ENCODE results near the gene TP63. TPM values are rescaled to one million over a fixed set of nuclear protein-coding genes. Genes with fewer than 3 reads are reported as not detected.

The TP63 gene
- polyA plus RNA-seq, 3 donors, result 0.03 to 0.22 (median 0.16) TPM

- WGBS, 3 donors, result 83 to 94% (median 90%) methylated on average over 3 of the region's 3 CpGs
- H3K27ac ChIP-seq (ENCODE audit: low read depth, low read length), result no peak overlapping the region
Observed at GRCh38 chr3:189826566-189826965, 195.4 kb downstream of the TP63 start.

GRCh38 chr3:189827108-189827507 lies 195.9 kb downstream of the TP63 start:
- 48 to 88% (median 76%) methylated on average over 1 of the region's 1 CpG for WGBS, 3 donors

GRCh38 chr3:189830401-189830800 lies 199.2 kb downstream of the TP63 start:
- 72 to 94% (median 87%) methylated on average over 2 of the region's 2 CpGs for WGBS, 3 donors
- no peak overlapping the region for H3K27ac ChIP-seq (ENCODE audit: low read depth, low read length)

More at GRCh38 chr3:189827108-189827507, 195.9 kb downstream of the TP63 start:
- H3K27ac ChIP-seq (ENCODE audit: low read depth, low read length), result no peak overlapping the region

- WGBS, 3 donors, result 52 to 67% (median 52%) methylated on average over 2 of the region's 2 CpGs
- no peak overlapping the region for H3K27ac ChIP-seq (ENCODE audit: low read depth, low read length)
Observed at GRCh38 chr3:189833266-189833665, 202.1 kb downstream of the TP63 start.

GRCh38 chr3:189833996-189834395 lies 202.8 kb downstream of the TP63 start:
- no peak overlapping the region for H3K27ac ChIP-seq (ENCODE audit: low read depth, low read length)
- WGBS, 3 donors, result 76 to 88% (median 86%) methylated on average over 8 of the region's 8 CpGs

GRCh38 chr3:189834462-189834861 lies 203.3 kb downstream of the TP63 start:
- H3K27ac ChIP-seq (ENCODE audit: low read depth, low read length), result no peak overlapping the region
- 81 to 92% (median 87%) methylated on average over 5 of the region's 5 CpGs for WGBS, 3 donors

- WGBS, 3 donors, result 74 to 82% (median 79%) methylated on average over 5 of the region's 5 CpGs
- H3K27ac ChIP-seq (ENCODE audit: low read depth, low read length), result no peak overlapping the region
Observed at GRCh38 chr3:189836795-189837194, 205.6 kb downstream of the TP63 start.

GRCh38 chr3:189838291-189838690 lies 207.1 kb downstream of the TP63 start:
- WGBS, 3 donors, result 66 to 82% (median 70%) methylated on average over 6 of the region's 6 CpGs
- H3K27ac ChIP-seq (ENCODE audit: low read depth, low read length), result no peak overlapping the region

GRCh38 chr3:189839576-189839975 lies 208.4 kb downstream of the TP63 start:
- WGBS, 3 donors, result 44 to 52% (median 47%) methylated on average over 2 of the region's 2 CpGs
- no peak overlapping the region for H3K27ac ChIP-seq (ENCODE audit: low read depth, low read length)

- WGBS, 3 donors, result 75 to 83% (median 79%) methylated on average over 13 of the region's 13 CpGs
- H3K27ac ChIP-seq (ENCODE audit: low read depth, low read length), result no peak overlapping the region
Observed at GRCh38 chr3:189841473-189842205, 210.4 kb downstream of the TP63 start.

- no peak overlapping the region for H3K27ac ChIP-seq (ENCODE audit: low read depth, low read length)
- WGBS, 3 donors, result 59 to 81% (median 79%) methylated on average over 19 of the region's 19 CpGs
Observed at GRCh38 chr3:189842681-189843602, 211.8 kb downstream of the TP63 start.

- 52 to 71% (median 68%) methylated on average over 3 of the region's 3 CpGs for WGBS, 3 donors
Observed at GRCh38 chr3:189845069-189845468, 213.9 kb downstream of the TP63 start.

GRCh38 chr3:189848395-189849040 lies 217.3 kb downstream of the TP63 start:
- no peak overlapping the region for H3K27ac ChIP-seq (ENCODE audit: low read depth, low read length)
- 41 to 62% (median 49%) methylated on average over 1 of the region's 1 CpG for WGBS, 3 donors

More at GRCh38 chr3:189845069-189845468, 213.9 kb downstream of the TP63 start:
- H3K27ac ChIP-seq (ENCODE audit: low read depth, low read length), result no peak overlapping the region

GRCh38 chr3:189849262-189849661 lies 218.1 kb downstream of the TP63 start:
- no peak overlapping the region for H3K27ac ChIP-seq (ENCODE audit: low read depth, low read length)
- WGBS, 3 donors, result 78 to 92% (median 82%) methylated on average over 2 of the region's 2 CpGs

- 49 to 73% (median 71%) methylated on average over 4 of the region's 4 CpGs for WGBS, 3 donors
- H3K27ac ChIP-seq (ENCODE audit: low read depth, low read length), result no peak overlapping the region
Observed at GRCh38 chr3:189851682-189852081, 220.5 kb downstream of the TP63 start.

GRCh38 chr3:189853906-189854305 lies 222.7 kb downstream of the TP63 start:
- WGBS, 3 donors, result 90 to 95% (median 93%) methylated on average over 3 of the region's 3 CpGs

GRCh38 chr3:189860296-189860695 lies 229.1 kb downstream of the TP63 start:
- WGBS, 3 donors, result 84 to 90% (median 87%) methylated on average over 4 of the region's 4 CpGs
- H3K27ac ChIP-seq (ENCODE audit: low read depth, low read length), result no peak overlapping the region

More at GRCh38 chr3:189853906-189854305, 222.7 kb downstream of the TP63 start:
- no peak overlapping the region for H3K27ac ChIP-seq (ENCODE audit: low read depth, low read length)

- H3K27ac ChIP-seq (ENCODE audit: low read depth, low read length), result no peak overlapping the region
- 78 to 84% (median 81%) methylated on average over 9 of the region's 9 CpGs for WGBS, 3 donors
Observed at GRCh38 chr3:189862385-189862998, 231.3 kb downstream of the TP63 start.
